ENCODE measurements around the gene MAP2K3. TPM values are rescaled to one million over a fixed set of nuclear protein-coding genes. Genes with fewer than 3 reads are reported as not detected.

MAP2K3 gene
- polyA plus RNA-seq, 1 experiment: 41.8 TPM

DNA sequence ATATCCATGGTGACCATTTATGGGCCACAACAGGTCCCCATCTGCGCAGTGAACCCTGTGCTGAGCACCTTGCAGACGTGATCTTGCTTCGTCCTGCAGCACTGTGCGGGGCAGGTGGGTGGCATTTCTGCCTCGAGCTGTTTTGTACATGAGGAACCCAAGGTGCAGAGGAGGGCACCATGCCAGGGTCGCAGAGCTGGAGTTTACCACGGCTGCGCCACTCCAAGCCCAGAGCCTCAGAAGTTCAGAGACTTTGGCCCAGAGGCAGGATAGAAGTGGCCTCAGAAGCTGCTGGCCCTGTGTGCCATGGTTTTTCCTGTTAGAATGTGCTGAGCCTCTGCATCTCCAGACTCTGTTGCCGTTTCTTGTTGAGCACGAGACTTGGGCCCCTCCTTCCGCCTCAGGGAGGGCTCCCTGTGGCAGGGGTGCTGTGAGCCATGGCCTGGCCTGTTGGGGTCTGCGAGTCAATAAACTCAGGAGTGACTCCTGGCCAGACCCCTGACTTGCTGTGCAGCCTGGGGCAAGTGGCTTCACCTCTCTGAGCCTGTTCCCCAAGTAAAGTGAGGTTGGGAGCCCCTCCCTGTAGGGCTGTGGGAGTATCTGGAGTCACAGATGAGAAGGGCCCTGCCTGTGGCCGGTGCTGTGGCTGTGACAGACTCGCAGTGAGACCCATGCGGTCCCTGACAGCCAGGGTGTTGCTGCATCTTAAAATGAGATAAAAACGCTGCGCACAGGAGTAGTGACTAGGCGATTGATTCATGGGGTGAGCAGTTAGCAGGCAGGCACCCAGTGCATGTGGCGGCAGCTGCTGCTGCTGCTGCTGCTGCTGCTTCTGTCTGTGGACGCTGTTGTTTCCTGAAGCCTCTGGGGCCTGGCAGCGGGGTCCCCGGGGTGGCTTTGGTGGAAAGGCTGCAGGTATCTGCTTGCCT, 11.8 kb downstream of the MAP2K3 start:
- peaks cover 35% of the 10 kb centered on the region for H3K36me3 ChIP-seq (ENCODE audit: control insufficient read depth, insufficient read depth, low read length)
- TF ChIP-seq, protein P1, sequence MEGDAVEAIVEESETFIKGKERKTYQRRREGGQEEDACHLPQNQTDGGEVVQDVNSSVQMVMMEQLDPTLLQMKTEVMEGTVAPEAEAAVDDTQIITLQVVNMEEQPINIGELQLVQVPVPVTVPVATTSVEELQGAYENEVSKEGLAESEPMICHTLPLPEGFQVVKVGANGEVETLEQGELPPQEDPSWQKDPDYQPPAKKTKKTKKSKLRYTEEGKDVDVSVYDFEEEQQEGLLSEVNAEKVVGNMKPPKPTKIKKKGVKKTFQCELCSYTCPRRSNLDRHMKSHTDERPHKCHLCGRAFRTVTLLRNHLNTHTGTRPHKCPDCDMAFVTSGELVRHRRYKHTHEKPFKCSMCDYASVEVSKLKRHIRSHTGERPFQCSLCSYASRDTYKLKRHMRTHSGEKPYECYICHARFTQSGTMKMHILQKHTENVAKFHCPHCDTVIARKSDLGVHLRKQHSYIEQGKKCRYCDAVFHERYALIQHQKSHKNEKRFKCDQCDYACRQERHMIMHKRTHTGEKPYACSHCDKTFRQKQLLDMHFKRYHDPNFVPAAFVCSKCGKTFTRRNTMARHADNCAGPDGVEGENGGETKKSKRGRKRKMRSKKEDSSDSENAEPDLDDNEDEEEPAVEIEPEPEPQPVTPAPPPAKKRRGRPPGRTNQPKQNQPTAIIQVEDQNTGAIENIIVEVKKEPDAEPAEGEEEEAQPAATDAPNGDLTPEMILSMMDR (IDR thresholded peaks at IDR 0.05; ENCODE audit: insufficient read depth, low read depth, low read length): no peak
- DNase-seq (ENCODE audit: low read depth): no peak
- ChIA-PET CTCF (interaction anchor here (0.7 to 2.4 kb wide), 2 partner anchors 17 to 217 kb away, joined by 3 to 7 read pairs; no protein-coding TSS in a partner anchor), POLR2A (interaction anchor here (0.6 kb wide), 1 partner anchor 43 kb away, joined by 4 read pairs; the partner anchor contains the start of gene NATD1)
- H3K27me3 ChIP-seq (ENCODE audit: control insufficient read depth, insufficient read depth, low read length): no peaks in the 10 kb centered on the region
- H3K4me3 ChIP-seq (ENCODE audit: low read depth, low read length): no peak overlapping the region

DNA sequence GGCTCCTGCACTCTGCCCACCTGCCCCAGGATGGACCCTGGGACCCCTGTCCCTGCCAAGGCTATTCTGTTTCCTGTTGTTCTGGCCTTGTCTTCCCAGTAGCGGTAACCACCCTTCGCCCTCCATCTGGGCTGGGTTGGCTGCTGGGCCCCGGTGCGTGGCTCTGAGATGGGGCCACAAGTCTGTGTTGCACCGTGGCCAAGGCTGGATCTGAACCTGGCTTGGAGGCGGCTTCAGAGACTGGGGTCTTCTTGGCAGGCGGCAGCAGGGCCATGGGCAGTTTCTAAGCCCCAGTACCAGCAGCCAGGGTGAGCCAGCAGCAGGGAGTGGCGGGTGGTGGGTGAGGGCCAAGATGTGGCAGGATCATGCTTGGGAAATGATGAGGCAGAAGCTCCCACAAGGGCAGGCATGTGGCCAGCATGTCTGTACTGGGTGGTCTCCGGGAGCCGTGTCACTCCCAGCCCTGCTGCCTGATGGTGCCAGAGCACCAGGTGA, 12.6 kb downstream of the MAP2K3 start:
- no peak for DNase-seq (ENCODE audit: low read depth)
- Histone ChIP-seq H3K4me3 (ENCODE audit: low read depth, low read length) (no peak overlapping the region), H3K36me3 (ENCODE audit: control insufficient read depth, insufficient read depth, low read length) (peaks cover 37% of the 10 kb centered on the region), H3K27me3 (ENCODE audit: control insufficient read depth, insufficient read depth, low read length) (no peaks in the 10 kb centered on the region)
- TF ChIP-seq, protein P1 (IDR thresholded peaks at IDR 0.05; ENCODE audit: insufficient read depth, low read depth, low read length): no peak
- POLR2A ChIA-PET: no interaction called here
- CTCF ChIA-PET: interaction anchor here (2.4 kb wide), 1 partner anchor 18 kb away, joined by 7 read pairs; no protein-coding TSS in a partner anchor

DNA sequence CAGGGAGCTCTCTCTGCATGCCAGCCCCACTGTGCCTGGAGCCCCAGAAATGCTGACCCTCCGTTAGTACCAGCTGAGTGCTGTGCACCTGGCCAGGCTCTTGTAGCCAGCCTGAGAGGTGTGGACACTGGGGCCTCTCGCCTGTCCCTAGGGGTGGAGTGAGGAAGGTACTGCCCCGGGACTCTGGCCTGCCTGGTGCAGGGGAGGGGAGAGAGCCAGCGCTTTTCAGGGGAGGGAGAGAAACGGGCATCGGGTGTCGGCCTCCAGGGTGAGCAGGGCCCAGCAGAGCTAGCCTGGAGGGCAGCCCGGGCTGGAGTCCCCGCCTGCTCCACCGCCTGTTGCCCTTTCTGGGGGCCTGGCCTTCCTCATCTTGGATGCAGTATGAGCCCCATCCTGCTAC, 13.1 kb downstream of the MAP2K3 start:
- Histone ChIP-seq H3K27me3 (ENCODE audit: control insufficient read depth, insufficient read depth, low read length) (no peaks in the 10 kb centered on the region), H3K36me3 (ENCODE audit: control insufficient read depth, insufficient read depth, low read length) (peaks cover 42% of the 10 kb centered on the region), H3K4me3 (ENCODE audit: low read depth, low read length) (no peak overlapping the region)
- CTCF ChIA-PET: no interaction called here
- POLR2A ChIA-PET: no interaction called here
- DNase-seq (ENCODE audit: low read depth): no peak
- TF ChIP-seq, protein P1 (IDR thresholded peaks at IDR 0.05; ENCODE audit: insufficient read depth, low read depth, low read length): no peak

DNA sequence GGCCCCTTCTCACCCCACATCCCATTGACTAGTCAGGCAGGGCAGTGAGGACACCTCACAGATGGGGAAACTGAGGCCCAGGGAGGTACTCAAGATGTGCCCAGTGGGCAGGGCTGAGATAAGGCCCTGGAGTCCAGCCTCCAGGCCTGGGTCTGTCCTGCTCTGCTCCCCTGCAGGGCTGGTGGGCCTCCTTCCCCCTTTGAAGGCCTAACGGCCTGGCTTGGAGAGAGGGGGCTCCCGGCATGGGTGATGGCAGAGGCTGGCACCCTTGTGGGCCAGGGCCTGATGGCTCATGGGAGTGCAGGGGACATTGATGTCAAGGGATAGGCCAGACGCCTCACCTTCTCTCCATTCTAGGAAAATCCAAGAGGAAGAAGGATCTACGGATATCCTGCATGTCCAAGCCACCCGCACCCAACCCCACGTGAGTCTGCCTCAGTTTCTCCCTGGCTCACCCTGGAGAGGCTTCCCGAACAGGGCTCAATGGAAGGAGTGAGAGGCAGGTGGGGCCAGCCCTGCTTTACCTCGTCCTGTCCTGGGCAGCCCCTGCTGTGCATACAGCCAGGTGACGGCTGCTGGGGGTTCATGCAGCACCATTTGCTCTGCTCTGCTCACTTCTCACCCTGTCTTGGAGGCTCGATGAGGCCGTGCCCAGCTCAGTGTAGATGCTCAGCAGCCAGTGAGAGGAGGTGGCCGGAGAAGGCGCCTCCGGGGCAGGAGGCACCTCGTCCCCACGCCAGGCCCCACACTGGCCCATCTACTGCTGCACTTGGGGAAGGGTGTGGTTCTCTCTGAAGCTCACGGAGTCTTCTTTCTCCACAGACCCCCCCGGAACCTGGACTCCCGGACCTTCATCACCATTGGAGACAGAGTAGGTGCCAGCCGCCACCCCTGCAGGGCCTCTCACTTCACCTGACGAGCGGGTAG, 13.8 kb downstream of the MAP2K3 start:
- CTCF ChIA-PET: interaction anchor here (0.6 kb wide), 1 partner anchor 156 kb away, joined by 4 read pairs; no protein-coding TSS in a partner anchor
- POLR2A ChIA-PET: no interaction called here
- TF ChIP-seq, protein P1 (IDR thresholded peaks at IDR 0.05; ENCODE audit: insufficient read depth, low read depth, low read length): no peak
- Histone ChIP-seq H3K27me3 (ENCODE audit: control insufficient read depth, insufficient read depth, low read length) (no peaks in the 10 kb centered on the region), H3K36me3 (ENCODE audit: control insufficient read depth, insufficient read depth, low read length) (peaks cover 45% of the 10 kb centered on the region), H3K4me3 (ENCODE audit: low read depth, low read length) (no peak overlapping the region)
- DNase-seq (ENCODE audit: low read depth): no peak
